Fibroblast of skin of right biceps (primary cell): ENCODE measurements around the gene PSME4.

ENCODE experiments used
- DNase-seq: peaks from one replicate; pipeline ENCODE4 v3.0.0-alpha.2; 2013

The PSME4 gene

GRCh38 chr2:53970724-53971602, at the start of gene PSME4:
TSS of gene PSME4 (minus strand) at chr2:53970993. CDS start at chr2:53970784, 209 bp downstream.
- peak; percentile 93 for DNase-seq

GRCh38 chr2:54015798-54016699, 45.3 kb upstream of the PSME4 start:
- peak; percentile 76 for DNase-seq

- no peak for DNase-seq
These were observed 43.2 kb upstream of the PSME4 start for GRCh38 chr2:54013996-54014395.

- no peak for DNase-seq
These were observed 41.8 kb upstream of the PSME4 start for GRCh38 chr2:54012538-54013141.

- no peak for DNase-seq
These were observed 38.8 kb upstream of the PSME4 start for GRCh38 chr2:54009549-54009948.

GRCh38 chr2:54008439-54008838, 37.6 kb upstream of the PSME4 start:
- DNase-seq, result no peak

- DNase-seq, result peak; percentile 24
These were observed 29.7 kb upstream of the PSME4 start for GRCh38 chr2:54000524-54000923.

- DNase-seq, result no peak
These were observed 29.3 kb upstream of the PSME4 start for GRCh38 chr2:54000122-54000521.

GRCh38 chr2:53998834-53999233, 28.0 kb upstream of the PSME4 start:
- no peak for DNase-seq

GRCh38 chr2:53994818-53995808, 24.3 kb upstream of the PSME4 start:
- no peak for DNase-seq

GRCh38 chr2:53991948-53992347, 21.2 kb upstream of the PSME4 start:
- DNase-seq, result no peak

- DNase-seq, result no peak
These were observed 18.5 kb upstream of the PSME4 start for GRCh38 chr2:53989210-53989862.

GRCh38 chr2:53987336-53987921, 16.6 kb upstream of the PSME4 start:
- peak; percentile 17 for DNase-seq

- no peak for DNase-seq
These were observed 14.9 kb upstream of the PSME4 start for GRCh38 chr2:53985646-53986045.

GRCh38 chr2:53969968-53970723, 647 bp downstream of the PSME4 start:
- peak; percentile 38 for DNase-seq

GRCh38 chr2:53969285-53969967, 1.4 kb downstream of the PSME4 start:
- peak; percentile 89 for DNase-seq

- DNase-seq, result no peak
These were observed 5.7 kb downstream of the PSME4 start for GRCh38 chr2:53964987-53965687.

GRCh38 chr2:53964257-53964952, 6.4 kb downstream of the PSME4 start:
- no peak for DNase-seq
